ENCODE results near the gene FAM13A.

- TF ChIP-seq EZH2 (IDR thresholded peaks at IDR 0.05; ENCODE audit: insufficient read depth, poor library complexity, severe bottlenecking) (no peak), EZH2phosphoT487 (IDR thresholded peaks at IDR 0.05; ENCODE audit: insufficient read depth, low read depth) (no peak)
These were observed 563 bp downstream of the FAM13A start for GRCh38 chr4:89056292-89056952.
